HUDEP-2 (cell line): ENCODE measurements around the gene BORCS5.
A peak's percentile ranks its signal among the peaks of the same experiment; 100 is the strongest.
"Not testable (repeated sequence)": the region's sequence is repeated elsewhere in the genome, so short reads cannot be mapped to it uniquely, and the experiment has no call there.

Experiments used
- DNase-seq, 76 experiments: peaks; one replicate each; lab custom pipeline; 2025; ENCODE audit not compliant: unreplicated experiment in 76 of 76; lab: John Stamatoyannopoulos, UW

Gene BORCS5

GRCh38 chr12:12384571-12385340 lies 27.9 kb downstream of the BORCS5 start:
- peak in 44 of 76 experiments; percentile 6 to 53 (median 24) for DNase-seq

GRCh38 chr12:12387501-12387900 lies 30.6 kb downstream of the BORCS5 start:
- DNase-seq, result peak in 13 of 76 experiments; percentile 4 to 44 (median 13)

- DNase-seq, result peak in 46 of 76 experiments; percentile 3 to 87 (median 56)
These were observed 35.5 kb downstream of the BORCS5 start for GRCh38 chr12:12392413-12392812.

- no peak for DNase-seq
These were observed 36.3 kb downstream of the BORCS5 start for GRCh38 chr12:12393171-12393570.

DNA sequence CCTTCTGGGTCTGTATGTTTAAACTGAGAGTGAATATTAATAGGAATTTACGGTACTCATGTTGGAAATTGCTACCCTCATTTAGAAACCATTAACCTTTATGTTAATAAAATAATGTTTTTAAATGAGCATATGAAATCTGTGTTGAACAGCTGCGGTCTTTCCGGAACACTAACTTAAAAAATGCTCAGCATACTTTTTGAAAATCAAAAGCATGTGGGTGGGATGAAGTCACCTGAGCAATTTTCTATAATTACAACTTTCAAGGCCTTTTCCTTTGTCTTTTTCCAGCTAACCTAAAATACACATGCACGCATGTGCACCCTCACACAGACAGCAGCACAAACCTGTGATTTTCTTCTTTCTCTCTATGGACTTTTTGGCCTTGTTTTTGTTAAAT lies 39.8 kb downstream of the BORCS5 start:
- DNase-seq, result no peak

DNA sequence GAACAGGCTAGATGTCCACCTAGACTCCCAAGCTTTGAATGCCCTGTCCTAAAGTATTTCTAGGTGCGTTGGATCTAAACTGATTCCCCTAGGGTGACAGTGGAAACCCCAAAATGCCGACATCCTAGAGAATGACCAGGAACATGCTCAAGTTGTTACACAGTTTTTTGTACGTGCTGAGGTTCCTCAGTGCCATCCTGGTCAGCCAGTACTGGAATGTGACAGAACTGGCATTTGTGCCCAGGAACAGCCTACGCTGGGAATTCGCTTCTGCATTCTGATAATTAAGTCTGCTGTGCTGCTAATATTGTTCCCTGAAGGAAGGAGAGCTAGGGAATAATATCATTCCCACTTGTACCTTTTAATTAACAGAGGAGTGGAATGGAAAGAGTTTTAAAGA lies 40.3 kb downstream of the BORCS5 start:
- DNase-seq, result no peak

DNA sequence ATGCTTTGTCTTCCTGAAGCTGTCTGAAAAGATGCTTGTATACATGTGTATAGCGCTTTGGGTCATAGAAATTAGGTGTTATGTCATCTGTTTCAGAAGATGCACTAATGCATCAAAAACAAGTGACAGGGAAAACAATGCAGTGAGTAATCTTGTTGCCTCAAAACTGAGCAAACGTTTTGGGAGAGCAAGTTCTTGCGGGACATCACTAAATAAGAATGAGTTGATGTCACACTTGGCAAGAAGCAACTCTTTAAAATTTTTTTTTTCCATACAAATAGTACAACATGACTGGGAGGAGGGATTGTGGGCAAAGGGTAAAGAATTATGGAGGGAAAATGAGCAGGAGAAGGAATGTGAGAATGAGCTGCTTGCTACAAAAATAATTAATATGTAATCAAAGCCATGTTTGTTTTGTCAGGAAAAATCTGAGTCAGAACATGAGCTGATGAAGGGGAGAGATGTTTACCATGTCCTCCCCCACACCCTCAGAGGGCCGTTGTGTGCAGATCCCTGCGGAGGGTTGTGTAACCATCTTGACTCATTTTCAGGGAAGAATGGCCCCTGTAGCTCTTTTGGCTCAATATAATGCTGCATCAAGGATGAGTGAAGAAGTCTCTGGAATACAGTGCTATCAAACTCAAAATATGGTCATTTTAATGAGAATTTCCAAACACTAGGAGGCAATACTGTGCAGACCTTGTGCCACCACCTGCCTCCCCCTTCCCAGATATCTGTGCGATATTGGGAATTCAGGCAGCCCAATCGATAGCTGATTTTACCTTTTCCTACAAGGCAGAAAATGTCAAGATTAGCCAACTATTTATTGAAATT lies 41.4 kb downstream of the BORCS5 start:
- DNase-seq, result no peak

- DNase-seq, result no peak
These were observed 42.3 kb downstream of the BORCS5 start for GRCh38 chr12:12399161-12399560.

DNA sequence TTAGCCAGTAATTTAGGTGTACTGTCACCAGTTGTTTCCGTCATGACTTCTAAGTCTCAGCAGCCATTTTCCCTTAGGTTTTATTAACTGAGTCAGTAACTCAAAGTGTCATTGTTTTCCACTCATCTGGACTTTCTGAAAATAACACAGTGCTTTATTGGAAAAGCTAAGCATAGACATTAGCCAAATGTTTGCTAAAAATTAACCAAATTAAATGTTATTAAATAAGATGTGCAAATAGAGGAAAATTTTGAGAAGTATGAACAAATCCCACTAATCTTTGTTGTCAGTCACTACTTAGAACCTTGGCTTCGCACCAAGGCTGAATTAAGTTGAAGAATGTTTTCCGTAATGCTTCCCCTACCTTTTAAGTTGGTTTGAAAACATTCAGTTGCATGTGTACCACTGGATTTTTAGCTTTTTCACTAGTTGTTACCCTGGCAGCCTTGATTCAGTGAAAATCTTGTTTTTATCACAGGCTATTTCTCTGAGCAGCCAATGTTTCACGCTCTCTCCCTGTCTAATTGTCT lies 43.0 kb downstream of the BORCS5 start:
- no peak for DNase-seq

DNA sequence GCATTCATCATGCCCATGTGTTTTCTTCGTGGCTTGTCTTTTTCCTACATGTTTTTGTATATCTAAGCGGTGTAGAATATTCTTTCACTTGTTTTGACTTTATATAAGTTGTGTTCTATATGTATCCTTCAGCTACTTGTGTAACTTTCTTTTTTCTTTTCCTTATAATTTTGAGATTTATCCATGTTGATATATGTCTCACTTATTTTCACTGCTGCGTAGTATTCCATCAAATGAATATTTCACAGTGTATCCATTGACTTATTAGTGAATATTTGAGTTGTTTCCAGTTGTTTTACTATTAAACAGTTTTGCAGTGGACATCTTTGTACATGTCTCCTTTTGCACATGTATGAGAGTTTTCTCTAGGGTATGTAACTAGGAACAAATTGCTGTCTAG lies 43.9 kb downstream of the BORCS5 start:
- DNase-seq, result no peak

GRCh38 chr12:12403264-12404248 lies 46.7 kb downstream of the BORCS5 start:
- peak in 1 of 76 experiments; percentile 30 for DNase-seq

DNA sequence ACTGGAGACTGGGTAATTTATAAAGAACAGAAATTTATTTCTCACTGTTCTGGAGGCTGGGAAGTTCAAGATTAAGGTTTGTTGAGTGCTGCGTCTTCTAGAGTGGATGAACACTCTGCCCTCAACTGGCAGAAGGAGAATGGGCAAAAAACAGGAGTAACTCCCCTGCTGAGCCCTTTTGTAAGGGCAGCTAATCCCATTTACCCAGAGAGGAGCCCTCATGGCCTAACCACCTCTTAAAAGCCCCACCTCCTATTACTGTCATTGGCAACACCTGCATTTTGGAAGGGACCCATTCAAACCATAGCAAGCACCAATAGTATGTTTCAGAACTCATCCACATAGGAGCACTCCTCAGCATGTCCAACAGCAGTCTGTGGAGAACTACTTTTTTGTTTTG lies 47.4 kb downstream of the BORCS5 start:
- no peak for DNase-seq

- DNase-seq, result no peak
These were observed 49.0 kb downstream of the BORCS5 start for GRCh38 chr12:12405882-12406281.

DNA sequence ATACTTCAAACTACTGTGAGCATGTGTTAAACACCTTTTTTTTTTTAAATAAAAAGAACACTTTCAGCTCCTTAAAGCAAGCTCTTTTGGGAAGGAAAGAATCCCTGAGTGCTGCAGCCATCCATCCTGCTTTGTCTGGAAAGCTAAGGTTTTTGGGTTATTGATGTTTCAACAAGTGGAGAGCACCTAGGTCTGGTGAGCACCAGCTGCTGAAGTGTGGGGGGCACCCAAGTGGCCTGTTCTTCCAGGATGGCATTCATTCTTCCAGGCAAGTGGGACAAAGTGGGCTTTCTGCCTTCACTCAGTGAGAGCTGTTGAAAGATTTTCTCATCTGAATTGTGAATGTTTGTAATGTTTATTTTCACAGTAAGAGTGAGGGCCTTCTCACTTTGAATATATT lies 49.9 kb downstream of the BORCS5 start:
- DNase-seq, result no peak

GRCh38 chr12:12408265-12408690 lies 51.4 kb downstream of the BORCS5 start:
- DNase-seq, result no peak

- not testable (repeated sequence) for DNase-seq
These were observed 52.5 kb downstream of the BORCS5 start for GRCh38 chr12:12409337-12409736.

DNA sequence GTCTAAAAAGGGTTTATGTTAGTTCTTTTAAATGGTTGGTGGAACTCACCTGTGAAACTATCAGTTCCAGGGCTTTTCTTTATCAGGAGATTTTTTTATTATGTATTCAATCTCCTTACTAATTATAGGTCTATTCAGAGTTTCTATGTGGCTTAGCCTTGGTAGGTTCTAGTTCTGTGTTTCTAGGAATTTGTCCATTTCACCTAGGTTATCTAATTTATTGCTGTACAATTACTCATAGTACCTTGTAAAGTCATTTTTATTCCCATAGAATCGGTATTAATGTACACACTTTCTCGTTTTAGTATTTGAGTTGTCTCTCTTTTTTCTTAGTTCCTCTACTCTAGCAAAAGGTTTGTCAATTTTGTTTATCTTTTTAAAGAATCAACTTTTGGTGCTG lies 59.0 kb downstream of the BORCS5 start:
- no peak for DNase-seq

- DNase-seq, result not testable (repeated sequence)
These were observed 62.3 kb downstream of the BORCS5 start for GRCh38 chr12:12419165-12419564.

DNA sequence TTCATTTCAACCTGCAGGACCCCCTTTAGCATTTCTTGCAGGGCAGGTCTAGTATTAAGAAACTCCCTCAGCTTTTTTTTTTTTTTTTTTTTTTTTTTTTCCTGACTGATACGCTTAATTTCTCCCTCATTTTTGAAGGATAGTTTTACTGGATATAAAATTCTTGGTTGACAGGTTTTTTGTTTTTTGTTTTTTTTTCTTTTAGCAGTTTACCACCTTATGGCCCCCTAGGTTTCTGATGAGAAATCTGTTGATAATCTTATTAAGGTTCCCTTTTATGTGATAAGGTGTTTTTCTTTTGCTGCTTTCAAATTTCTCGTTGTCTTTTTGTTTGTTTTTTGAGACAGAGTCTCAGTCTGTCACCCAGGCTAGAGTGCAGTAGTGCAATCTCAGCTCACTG lies 66.5 kb downstream of the BORCS5 start:
- DNase-seq, result no peak

- no peak for DNase-seq
These were observed 68.1 kb downstream of the BORCS5 start for GRCh38 chr12:12425001-12425400.
